HG03108 (cell line): ENCODE data around the gene FBXO31.
A peak's percentile ranks its signal among the peaks of the same experiment; 100 is the strongest.

ENCODE experiments used
- ATAC-seq: cut with Tn5 transposase; IDR thresholded peaks from one replicate; pipeline ENCODE4 v1.9.1; 2021; ENCODE audit warnings: moderate library complexity; ENCODE audit not compliant: unreplicated experiment

Gene FBXO31, protein sequence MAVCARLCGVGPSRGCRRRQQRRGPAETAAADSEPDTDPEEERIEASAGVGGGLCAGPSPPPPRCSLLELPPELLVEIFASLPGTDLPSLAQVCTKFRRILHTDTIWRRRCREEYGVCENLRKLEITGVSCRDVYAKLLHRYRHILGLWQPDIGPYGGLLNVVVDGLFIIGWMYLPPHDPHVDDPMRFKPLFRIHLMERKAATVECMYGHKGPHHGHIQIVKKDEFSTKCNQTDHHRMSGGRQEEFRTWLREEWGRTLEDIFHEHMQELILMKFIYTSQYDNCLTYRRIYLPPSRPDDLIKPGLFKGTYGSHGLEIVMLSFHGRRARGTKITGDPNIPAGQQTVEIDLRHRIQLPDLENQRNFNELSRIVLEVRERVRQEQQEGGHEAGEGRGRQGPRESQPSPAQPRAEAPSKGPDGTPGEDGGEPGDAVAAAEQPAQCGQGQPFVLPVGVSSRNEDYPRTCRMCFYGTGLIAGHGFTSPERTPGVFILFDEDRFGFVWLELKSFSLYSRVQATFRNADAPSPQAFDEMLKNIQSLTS

DNA sequence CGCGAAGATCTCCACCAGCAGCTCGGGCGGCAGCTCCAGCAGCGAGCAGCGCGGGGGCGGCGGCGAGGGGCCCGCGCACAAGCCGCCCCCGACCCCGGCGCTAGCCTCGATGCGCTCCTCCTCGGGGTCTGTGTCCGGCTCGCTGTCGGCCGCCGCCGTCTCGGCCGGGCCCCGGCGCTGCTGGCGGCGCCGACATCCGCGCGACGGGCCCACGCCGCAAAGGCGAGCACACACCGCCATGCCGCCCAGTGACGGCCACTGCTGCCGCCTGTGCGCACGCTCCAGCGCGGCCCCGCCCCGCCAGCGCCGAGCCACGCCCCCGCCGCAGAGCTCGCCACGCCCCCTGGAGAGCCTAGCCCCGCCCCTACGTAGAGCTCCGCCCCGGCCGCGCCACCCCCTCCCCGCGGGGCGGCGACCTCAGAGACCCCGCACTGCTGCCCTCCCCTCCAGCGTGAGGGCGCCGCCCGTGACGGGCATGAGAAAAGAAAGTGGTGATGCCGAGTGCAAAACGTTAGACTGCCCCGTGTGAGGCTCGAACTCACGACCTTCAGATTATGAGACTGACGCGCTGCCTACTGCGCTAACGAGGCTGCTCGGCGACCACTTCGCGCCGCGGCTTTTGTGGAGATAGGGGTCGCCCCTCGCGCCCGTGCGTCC, at the start of gene FBXO31:
TSS of gene FBXO31 (minus strand) at position 272 of the 657 bp plus-strand sequence. CDS start at position 240, 32 bp downstream.
- peak; percentile 40 for ATAC-seq

DNA sequence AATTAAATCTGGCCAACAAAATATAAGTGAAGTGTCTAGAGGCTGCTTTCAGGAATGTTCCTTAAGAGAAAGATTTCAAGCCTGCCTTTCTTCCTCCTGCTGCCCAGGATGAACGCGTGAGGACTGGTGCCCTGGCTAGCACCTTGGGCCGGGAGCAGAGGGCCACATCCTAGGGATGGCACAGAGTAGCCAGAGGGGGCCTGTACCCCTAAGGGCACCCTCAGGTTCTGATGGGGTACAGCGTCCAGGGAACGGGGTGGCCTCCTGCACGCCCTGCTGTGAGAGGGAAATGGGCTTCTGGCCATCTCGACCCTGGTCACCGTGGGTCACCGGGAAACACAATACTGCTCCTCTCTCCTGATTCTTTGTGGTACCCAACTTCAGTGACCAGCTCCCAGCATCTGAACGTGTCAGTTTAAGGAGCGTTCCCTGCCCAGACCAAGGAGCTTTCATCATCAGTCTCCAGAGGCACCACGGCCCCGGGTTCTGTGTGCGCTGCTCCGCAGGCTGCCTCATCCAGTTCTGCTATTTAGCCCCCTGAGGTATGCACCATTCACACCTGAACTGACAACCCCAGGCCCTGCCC, 48.8 kb upstream of the FBXO31 start:
- no peak for ATAC-seq

DNA sequence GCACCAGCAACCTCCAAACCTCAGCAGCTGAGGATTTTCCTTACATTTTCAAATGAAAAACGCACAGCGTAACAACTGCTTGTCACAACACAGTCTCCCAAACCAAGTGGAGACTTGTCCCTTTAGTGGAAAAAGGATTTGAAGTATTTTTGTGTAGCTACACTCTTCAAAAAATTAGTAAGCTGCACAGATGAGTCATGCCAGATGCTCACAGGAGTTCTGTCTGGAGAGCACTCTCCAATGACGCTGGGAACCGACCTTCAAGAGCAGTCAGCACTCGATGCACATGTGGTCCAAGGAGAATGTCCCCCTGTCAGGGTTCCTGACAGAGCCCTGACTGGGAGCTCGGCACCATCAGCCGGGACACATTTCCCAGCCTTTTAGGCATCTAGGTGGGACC, 48.4 kb upstream of the FBXO31 start:
- ATAC-seq: no peak

DNA sequence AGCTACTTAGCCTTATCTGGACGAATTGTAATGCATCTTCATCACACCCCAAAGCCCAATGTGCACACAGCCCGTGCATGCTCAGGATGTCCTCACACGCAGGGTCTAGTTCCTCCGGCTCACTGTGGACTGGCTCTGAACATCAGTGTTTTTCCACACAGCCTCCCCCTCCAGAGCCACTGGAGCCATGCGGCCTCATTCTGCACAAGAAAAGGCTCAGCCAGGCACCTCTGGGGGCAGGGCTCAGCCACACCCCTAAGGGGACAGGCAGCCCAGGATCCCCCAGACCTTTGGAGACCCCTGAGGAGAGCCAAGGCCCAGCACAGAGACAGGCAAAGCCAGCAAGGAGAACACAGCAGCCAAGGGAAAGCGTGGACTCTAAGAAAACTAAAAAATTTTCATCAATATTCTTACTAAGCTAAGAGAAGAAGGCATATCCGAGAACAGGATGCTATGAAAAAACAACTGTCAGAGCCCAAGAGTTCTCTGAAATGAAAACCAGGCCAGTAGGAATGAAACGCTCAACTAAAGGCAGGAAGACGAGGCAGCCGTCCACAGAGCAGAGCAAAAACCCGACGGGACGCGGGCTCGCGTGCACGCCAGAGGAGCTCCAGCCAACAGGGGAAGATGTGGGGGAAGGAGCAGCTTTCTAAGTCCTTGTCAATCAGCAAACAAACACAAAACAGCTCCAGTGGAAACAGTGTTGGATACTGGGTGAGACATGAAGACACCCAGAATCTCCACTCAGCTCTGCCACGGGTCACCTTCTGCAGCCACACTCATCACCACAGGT, 43.0 kb upstream of the FBXO31 start:
- no peak for ATAC-seq

DNA sequence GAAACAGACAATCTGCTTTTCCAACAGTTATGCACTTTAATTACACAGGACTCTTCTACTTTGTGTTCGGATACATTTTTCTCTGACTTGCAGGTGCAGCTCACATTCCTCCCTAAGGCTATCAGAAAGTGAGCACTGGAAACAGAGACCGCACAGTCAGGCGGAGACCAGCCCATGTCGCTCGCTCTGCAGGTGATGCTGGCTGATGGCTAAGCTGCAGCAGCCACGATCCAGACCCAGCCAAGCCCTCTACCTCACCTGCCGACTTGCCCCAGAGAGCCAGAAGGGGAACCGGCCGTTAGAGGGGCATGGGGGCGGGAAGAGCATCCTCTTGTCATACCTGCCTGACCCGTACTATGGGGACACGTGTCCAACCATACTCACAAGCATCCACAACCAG, 42.4 kb upstream of the FBXO31 start:
- ATAC-seq: no peak

DNA sequence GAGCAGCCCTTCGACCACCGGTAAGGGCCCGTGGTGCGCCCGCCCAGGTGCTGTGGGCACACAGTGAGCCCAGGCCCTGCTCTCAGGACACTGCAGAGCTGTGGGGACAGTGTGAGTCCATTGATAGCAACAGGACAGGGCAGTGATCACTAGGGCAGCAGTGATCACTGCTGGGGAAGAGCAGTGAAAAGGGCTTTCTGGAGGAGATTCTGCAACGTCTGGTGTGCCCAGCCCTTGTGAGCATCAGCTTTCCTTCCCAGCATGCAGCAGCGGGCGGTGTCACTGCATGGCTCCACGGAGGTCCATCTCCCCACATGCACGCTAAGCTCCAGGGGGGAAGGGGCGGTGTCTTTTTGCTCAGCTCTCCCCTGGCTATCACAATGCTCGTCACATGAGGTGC, 40.7 kb upstream of the FBXO31 start:
- ATAC-seq: no peak

DNA sequence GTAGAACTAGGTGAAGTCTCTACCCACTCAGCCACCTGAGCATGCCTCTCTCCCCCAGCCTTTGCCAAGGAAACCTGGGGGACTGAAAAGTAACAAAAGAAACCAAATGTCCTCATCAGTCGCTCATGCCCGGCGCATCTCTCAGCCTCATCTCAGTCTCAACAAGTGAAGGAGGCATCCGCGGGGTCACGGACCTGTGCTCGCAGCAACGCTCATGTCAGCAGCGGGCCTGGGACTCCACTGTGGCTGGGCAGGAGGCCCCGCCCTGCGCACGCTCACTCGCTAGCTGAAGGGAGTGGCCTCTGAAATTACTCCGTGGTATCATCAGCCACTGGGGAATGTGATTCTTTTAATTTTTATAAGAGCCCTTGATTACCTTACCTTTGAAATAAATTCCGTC, 39.9 kb upstream of the FBXO31 start:
- ATAC-seq: no peak

DNA sequence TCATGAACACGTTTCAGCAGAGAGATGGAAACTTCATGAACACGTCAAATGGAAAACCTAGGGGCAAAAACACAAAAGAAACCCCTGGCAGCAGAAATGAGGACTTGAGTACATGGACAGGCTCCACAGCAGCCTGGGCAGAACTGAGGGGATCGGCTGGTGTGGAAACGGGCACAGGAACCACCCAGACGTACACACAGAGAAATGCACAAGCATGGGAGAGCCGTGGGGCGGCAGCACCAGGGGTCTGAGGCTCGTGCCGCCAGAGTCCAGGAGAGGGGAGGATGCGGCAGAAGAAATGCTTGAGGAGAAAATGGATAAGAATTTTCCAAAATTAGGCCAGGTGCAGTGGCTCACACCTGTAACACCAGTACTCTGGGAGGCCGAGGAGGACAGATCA, 38.5 kb upstream of the FBXO31 start:
- ATAC-seq: no peak

DNA sequence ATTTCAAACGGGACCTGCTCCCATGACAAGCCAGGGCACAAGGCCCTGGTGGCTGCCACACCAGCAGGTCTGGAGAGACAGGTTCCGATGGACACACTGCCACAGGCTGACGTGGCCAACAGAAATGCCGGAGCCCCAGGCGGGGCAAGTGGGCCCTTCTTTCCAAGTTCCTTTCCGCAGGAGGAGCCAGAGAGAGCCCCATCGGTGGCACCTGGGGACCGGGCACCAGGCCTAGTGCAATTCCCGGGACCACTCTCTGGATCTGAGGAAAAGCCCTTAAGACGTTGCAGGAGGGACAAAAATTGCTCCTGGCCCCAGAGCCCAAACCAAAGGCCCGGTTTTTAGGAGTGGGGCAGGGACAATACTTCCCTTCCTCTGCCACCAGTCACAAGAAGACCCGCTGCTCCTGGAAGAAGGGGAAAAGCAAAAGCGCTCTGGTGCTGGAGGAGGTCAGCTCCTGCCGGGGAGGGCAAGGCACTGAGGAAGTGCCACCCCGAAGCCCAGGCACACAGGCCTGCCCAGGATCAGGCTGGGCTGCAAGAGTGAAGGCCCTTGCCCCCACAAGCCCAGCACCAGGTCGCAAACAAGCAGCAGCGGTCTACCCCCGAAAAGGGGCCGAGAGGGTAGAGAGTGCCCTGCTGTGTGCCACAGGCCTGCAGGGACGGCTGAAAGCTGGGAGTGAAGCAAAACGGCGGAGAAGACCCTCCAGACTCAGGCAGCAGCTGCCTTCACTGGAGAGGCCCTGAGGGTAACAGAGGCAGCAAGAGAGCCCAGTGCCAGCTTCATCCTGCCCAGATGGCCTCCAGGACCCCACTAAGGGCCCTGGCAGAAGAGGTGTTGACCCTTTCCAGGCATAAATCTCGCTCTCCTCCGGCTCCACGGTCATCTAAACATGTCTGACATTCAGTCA, 37.7 kb upstream of the FBXO31 start:
- ATAC-seq: no peak

DNA sequence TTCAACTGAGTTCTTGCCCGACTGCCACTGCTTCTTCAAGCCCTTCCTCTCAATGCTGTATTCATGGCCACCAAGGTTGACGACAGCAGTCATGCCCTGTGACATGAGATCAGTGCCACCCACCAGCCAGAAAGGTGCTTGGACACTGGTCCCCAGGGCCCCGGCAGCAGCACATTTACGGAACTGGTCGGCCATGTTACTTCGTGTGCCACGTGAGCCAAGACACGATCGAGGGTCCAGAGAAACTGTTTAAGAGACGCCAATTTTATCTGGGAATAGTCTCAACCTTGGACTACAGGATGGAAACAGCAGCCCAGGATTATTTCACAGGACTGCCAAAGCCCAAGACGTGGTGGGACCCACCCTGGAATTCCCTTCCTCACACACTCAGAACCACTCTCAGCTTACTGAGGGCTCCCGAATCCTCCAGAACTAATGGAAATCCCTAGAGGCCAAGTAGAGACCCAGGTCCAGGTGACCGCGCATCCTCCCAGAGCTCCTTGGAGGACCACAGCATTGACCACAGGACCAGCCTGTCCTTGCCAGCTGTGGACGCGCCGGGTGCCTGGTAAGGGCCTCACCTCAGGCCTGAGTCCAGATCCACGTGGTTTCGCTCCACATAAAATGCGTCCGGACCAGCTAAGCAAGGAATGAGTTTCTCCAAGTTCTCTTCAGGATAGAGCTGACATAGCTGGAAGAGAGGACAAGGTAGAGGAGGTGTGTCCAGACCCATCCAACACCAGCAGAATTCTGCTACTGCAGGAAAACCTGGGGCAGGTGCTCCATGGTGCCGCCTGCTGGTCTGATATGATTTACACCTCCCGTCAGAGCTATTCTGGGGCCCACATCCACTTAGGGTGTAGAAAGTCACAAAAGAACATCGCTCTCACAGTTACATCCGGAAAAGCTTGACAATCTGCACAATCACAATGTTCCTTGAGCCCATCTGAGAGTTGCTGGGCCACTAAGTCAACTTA, 36.7 kb upstream of the FBXO31 start:
- no peak for ATAC-seq

DNA sequence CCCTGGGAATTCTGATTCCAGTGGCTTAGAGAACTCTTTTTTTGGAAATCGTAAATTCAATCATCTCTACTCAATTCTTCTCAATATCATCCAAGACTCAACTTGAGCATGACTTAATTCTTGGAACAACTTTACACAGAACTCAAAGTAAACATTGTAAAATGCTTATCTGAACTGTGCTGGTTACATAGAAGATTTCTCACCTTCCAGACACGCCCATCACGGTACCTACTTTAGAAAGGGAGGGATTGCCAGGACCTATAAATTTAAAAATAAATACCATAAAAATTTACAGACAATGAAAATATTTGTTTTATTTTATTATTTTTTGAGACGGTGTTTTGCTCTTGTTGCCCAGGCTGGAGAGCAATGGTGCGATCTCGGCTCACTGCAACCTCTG, 35.1 kb upstream of the FBXO31 start:
- ATAC-seq: no peak

DNA sequence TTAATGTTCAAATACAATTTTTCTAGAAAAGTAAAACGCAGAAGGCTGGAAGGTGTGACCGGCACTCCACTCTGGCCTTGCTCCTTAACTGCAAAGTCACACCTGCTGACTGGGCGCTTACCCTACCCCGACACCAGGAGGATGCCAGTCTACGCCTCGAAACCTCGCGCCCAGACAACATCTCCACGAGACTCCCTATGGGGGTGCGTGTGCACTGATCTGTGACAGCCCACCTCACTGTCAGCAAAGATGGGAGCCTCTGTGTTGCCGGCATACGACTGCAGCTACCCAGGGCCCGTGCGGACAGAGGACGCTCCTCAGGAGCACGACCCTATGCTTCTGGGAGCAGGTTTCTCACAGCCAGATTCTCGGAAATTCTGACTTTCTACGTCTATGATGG, 34.6 kb upstream of the FBXO31 start:
- ATAC-seq: no peak

DNA sequence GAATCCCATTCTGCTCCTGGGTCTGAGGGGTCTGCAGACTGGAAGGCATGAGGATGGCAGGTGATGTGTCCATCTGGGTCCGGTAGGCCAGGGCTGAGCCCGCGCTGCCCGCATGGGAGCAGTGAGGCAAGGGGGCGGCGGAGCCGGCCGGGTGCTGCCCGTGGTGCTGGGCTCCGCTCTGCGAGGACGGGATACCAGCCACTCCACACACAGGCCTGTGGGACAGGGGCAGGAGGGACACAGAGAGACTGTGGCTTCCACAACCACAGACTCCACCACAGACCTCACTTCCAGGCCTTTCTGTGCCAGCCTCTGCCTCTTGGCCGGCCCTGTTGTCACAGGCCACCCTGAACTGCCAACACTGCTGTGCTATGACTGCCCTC, 33.9 kb upstream of the FBXO31 start:
- ATAC-seq: no peak

DNA sequence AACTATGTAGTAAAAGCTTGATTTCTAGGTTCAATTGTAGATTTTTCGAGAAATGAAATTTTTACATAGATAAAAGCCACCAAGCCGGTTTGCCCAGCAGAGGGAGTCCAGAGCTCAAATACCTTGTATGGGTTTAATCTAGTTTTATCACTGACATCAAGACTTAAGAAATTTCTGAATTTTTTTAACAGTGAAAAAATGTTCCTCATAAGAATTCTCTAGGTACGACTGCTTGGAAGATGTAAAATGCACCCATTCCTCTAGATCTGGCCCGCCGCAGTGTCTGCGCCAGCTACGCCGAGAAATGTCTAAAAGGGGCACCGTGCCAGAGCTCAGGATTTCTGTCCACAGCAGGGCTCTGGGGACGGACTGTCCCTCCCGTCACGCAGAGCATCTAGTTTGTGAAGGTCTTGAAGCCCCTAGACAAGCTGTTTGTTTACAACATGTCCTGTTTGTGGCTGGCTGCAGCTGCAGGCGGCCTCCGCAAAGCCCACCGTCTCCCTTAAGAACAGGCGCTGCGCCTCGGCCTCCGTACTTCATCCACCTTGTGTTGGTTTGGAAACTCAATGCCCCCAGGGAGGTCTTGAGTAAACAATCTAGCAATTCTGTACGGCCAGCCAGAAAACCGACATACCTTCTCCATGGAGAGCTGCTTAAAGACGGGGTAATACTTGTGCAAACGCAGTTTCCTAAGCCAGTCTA, 33.4 kb upstream of the FBXO31 start:
- no peak for ATAC-seq

DNA sequence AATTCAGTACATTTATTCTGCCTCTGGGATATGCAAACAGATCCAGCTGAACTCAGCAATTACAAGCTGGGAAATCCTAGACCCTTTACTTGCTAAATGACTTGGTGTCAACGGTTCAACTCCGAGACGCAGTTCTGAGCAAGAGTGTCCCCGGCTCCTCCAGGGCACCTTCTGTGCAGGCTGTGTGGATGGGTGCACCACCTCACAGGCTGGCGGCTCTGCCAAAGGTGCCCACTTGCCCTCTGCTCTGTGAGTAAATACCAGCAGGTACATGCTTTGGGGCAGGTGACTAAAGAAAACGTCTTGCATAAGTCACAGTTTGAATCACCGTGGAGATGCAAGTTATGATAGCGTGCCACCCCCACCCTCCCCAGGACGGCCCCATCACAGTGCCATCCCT, 31.9 kb upstream of the FBXO31 start:
- no peak for ATAC-seq

DNA sequence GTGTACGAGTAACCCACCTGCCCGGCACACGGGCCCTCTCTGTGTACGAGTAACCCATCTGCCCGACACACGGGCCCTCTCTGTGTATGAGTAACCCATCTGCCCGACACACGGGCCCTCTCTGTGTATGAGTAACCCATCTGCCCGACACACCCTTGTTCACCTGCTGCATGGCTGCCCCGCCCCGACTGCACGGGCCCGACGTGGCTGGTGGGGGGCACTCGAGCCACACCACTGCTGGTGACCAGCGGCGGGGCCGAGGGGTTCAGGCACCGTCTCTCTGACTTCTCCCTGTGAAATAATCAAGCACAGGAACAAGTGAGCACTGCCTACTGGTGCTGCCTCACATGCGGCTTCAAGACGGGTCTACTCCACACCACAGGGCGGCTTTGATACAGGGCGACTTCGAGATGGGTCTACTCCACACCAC, 30.7 kb upstream of the FBXO31 start:
- no peak for ATAC-seq

DNA sequence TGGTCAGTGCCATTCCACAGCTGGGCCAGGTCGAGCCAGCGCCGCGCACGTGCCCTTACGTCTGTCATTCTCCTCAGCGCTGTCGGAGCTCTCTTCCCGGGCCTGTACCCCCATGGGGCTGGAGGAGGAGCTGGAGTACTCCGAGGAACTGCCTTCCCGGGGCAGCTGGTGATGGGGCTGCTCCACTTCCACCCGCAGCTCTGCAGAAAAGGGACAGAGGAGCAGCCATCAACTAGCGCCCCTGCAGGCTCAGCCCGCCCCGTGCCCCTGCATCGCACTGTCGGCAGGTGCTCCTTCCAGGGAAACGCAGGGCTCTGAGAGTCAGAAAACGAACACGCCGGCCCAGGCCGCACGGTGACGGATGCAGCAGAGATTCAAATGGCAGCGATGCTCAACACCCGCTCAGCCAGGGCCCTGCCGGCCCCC, 29.4 kb upstream of the FBXO31 start:
- no peak for ATAC-seq

DNA sequence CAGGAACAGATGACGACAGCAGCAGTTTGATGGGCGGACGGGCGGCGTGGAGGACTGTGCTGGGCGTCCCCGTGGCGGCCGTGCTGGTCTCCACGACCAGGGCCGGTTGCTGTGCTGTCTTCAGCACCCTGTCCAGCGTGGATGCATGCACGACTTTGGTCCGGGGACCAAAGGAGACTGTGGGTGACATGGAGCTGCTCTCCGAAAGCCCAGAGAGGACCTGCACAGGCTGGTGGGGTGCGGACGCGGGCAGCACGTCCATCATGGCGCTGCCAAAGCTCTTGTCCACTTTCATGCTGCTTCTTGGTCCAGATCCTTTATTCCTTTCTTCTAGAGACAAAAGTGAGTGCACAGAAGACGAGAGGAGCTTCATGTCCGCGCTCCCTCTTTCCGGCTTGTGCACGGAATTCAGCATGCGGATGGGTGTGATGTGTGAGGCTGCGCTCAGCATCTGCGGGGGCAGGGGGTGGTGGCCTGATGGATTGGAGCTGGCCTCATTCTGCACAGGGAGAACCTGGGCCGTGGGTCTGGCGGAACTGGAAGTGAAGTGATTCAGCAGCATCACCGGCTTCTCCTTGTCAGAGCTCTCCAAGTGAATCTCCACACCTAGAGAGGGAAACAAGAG, 28.9 kb upstream of the FBXO31 start:
- ATAC-seq: no peak
